T-helper 2 cell treated with Interferon-gamma antibody and Interleukin-4, amounts not matched to agents 5 μg/mL and 100 μg/mL, for 36 hours (primary cell): ENCODE measurements around the gene CSPG5.

ENCODE experiments used
- DNase-seq: peaks from one replicate; pipeline ENCODE4 v3.0.0; 2021; ENCODE audit warnings: low spot score
- H3K27ac Mint-ChIP-seq: one replicate; pipeline ENCODE4 v1.8.0; 2021; ENCODE audit warnings: mild to moderate bottlenecking, mixed read lengths
- H3K27me3 Mint-ChIP-seq: one replicate; pipeline ENCODE4 v1.8.0; 2021; ENCODE audit warnings: low read depth, mixed read lengths
- H3K36me3 Mint-ChIP-seq: one replicate; pipeline ENCODE4 v1.8.0; 2021; ENCODE audit warnings: low read depth, mixed read lengths
- H3K4me1 Mint-ChIP-seq: one replicate; pipeline ENCODE4 v1.8.0; 2021; ENCODE audit warnings: low read depth, mixed read lengths
- H3K4me3 Mint-ChIP-seq: one replicate; pipeline ENCODE4 v1.8.0; 2022; ENCODE audit warnings: mild to moderate bottlenecking, moderate library complexity, mixed read lengths
- H3K9me3 Mint-ChIP-seq: one replicate; pipeline ENCODE4 v1.8.0; 2021; ENCODE audit warnings: mixed read lengths

The CSPG5 gene

DNA sequence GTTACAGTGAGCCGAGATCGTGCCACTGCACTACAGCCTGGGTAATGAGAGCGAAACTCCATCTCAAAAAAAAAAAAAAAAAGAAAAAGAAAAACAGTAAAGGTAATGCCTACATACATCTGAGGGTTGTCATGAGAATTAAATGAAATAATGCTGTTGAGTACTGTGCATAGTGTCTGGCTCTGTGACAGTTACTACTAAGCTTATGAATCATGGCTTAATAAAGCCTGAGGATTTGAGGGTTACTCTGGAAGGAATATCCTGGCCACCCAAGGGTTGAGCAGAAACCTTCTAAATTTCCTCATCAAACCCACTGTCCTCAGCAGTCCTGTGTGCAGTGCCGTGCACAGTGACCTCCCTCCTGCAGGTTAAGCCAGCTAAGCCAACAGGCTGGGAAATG, 38.4 kb downstream of the CSPG5 start:
- Mint-ChIP-seq H3K27ac (no peak overlapping the region), H3K27me3 (no peaks in the 10 kb centered on the region), H3K4me1 (no peaks in the 10 kb centered on the region), H3K36me3 (no peaks in the 10 kb centered on the region), H3K4me3 (no peak overlapping the region), H3K9me3 (no peaks in the 10 kb centered on the region)
- no peak for DNase-seq

DNA sequence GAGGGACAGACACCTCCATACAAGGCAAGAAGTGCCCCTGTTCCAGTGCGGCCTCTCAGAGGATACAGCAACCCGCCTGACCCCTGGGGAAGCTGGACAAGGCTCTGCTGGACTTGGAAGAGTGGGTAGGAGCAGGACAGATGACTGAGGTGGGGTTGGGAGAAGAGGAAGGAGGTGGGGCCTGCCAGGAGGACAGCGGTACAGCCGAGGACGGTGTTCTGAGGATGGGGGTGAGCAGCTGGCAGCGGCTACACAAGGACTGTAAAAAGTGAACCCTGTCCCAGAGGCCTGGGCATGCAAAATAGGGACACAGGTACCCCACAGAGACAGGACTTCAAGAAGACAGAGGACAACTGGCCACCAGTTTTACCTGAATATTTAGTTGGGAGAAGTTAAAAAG, 41.7 kb downstream of the CSPG5 start:
- no peaks in the 10 kb centered on the region for H3K9me3 Mint-ChIP-seq
- no peaks in the 10 kb centered on the region for H3K27me3 Mint-ChIP-seq

DNA sequence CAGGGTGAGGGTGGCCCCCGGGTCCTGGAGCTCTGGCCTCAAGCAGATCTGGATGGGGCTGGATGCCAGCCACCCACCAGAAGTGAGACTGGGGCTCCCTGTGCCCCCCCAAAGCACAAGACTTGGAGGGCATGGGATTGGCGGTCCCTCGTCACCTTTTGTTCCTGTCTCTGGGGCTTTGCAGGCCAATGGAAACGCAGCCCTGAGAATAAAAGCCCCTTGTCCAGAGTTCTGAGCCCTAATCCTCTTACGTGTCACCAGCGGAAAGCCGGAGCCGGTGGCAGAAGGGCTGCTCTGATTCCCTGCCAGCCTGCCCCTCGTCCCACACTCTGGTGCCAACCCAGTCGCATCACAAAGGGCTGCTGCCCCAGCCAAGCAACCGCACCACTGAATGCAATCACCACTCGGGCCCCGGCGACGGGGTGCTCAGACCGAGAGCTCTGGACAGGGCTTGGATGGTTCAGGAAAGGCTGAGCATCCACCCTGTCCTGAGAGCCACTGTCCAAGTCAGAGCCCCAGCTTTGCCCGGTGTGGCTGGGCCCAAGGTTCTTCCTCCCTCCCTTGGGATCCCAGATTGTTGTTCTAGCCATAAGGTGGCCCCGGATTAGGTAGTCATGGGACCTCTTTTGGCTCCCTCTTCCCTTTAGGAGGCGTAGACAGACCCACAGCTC, 42.3 kb downstream of the CSPG5 start:
- no peak overlapping the region for H3K27ac Mint-ChIP-seq
- no peaks in the 10 kb centered on the region for H3K9me3 Mint-ChIP-seq
- no peaks in the 10 kb centered on the region for H3K27me3 Mint-ChIP-seq
- no peak for DNase-seq
- H3K4me1 Mint-ChIP-seq: no peaks in the 10 kb centered on the region
- H3K4me3 Mint-ChIP-seq: no peak overlapping the region
- H3K36me3 Mint-ChIP-seq: no peaks in the 10 kb centered on the region

More for the DNA sequence above, 41.7 kb downstream of the CSPG5 start:
- no peak overlapping the region for H3K27ac Mint-ChIP-seq
- no peaks in the 10 kb centered on the region for H3K36me3 Mint-ChIP-seq
- DNase-seq: no peak
- no peak overlapping the region for H3K4me3 Mint-ChIP-seq
- no peaks in the 10 kb centered on the region for H3K4me1 Mint-ChIP-seq

DNA sequence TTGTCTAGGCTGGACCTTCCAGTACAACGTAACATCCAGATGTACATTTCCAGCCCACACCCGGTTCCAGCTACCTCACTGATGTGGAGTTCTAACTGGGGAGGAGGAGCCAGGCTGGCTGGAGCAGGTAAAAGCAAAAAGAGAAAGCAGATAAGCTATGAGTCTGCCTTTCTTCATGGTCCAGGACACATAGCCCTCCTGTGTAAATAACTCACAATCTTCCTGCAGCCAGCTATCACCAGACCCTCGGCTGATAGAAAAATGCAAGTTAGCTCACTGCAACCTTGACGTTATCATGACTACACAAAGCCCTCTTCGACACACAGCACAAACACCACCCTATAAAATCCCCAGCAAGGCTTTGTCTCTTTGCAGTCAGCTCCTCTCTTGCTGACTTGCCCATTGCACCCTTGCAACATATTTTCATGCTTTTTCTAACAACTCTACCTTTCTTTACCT, 44.6 kb downstream of the CSPG5 start:
- H3K36me3 Mint-ChIP-seq: no peaks in the 10 kb centered on the region
- no peak for DNase-seq
- H3K4me3 Mint-ChIP-seq: no peak overlapping the region
- H3K27me3 Mint-ChIP-seq: no peaks in the 10 kb centered on the region
- no peak overlapping the region for H3K27ac Mint-ChIP-seq
- H3K9me3 Mint-ChIP-seq: no peaks in the 10 kb centered on the region
- no peaks in the 10 kb centered on the region for H3K4me1 Mint-ChIP-seq

DNA sequence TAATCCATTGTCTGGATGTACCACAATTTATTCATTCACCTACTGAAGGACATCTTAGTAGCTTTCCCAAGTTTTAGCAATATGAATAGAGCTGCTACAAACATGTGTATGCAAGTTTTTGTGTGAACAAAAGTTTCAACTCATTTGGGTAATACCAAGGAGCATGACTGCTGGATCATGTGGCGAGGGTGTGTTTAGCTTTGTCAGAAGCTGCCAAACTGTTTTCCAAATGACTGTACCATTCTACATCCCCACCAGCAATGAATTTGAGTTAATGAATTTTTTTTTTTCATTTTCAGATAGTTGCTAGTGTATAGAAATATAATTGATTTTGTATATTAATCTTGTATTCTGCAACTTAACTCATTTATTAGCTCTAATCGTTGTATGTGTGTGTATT, 45.2 kb downstream of the CSPG5 start:
- H3K27me3 Mint-ChIP-seq: no peaks in the 10 kb centered on the region
- H3K27ac Mint-ChIP-seq: no peak overlapping the region
- no peaks in the 10 kb centered on the region for H3K4me1 Mint-ChIP-seq
- DNase-seq: no peak
- no peaks in the 10 kb centered on the region for H3K36me3 Mint-ChIP-seq
- H3K4me3 Mint-ChIP-seq: no peak overlapping the region
- H3K9me3 Mint-ChIP-seq: no peaks in the 10 kb centered on the region

DNA sequence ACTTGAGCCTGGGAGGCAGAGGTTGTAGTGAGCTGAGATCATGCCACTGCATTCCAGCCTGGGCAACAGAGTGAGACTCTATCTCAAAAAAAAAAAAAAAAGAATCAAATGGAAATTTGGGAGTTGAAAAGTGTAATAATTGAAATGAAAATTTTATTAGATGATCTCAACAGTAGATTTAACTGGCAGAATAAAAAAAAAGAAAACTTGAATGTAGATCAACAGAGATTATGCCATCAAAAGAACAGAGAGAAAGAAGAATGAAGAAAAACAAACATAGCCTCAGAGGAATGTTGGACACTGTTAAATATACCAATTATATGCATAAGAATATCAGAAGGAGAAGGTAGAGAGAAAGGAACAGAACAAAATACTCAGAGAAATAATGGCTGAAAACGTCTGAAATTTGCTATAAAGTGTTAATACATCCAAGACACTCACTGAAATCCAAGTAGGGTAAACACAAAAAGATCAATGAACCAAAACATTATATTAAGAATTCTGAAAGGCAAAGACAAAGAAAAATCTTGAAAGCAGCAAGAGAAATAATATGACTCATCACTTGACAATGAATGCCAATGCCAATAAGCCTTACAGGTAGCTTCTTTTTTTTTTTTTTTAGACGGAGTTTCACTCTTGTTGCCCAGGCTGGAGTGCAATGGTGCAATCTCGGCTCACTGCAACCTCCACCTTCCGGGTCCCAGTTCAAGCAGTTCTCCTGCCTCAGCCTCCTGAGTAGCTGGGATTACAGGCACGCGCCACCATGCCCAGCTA, 50.5 kb downstream of the CSPG5 start:
- Mint-ChIP-seq H3K4me1 (no peaks in the 10 kb centered on the region), H3K27me3 (no peaks in the 10 kb centered on the region), H3K27ac (no peak overlapping the region), H3K4me3 (no peak overlapping the region), H3K36me3 (no peaks in the 10 kb centered on the region), H3K9me3 (peaks cover 4% of the 10 kb centered on the region)
- no peak for DNase-seq

DNA sequence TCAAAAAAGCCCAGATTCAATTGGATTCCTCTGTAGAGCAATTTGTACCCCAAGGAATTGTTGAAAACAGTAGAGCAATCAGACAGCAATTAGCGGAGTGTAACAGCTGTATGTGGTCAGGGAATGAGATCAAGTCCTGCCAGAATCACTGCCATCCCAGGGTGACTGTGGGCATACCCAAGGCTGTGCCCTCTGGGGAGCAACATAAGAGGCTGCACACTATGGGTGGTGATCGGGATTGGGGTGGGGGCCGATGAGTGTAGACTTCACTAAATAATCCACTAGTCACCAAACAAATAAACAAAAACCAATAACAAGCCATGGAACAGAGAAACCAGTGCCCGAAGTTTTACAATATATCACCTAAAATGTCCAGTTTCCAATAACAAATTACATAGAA, 53.0 kb downstream of the CSPG5 start:
- Mint-ChIP-seq H3K4me1 (peaks cover 6% of the 10 kb centered on the region), H3K27me3 (peaks cover 2% of the 10 kb centered on the region), H3K36me3 (no peaks in the 10 kb centered on the region), H3K9me3 (peaks cover 4% of the 10 kb centered on the region), H3K27ac (no peak overlapping the region), H3K4me3 (no peak overlapping the region)
- no peak for DNase-seq

DNA sequence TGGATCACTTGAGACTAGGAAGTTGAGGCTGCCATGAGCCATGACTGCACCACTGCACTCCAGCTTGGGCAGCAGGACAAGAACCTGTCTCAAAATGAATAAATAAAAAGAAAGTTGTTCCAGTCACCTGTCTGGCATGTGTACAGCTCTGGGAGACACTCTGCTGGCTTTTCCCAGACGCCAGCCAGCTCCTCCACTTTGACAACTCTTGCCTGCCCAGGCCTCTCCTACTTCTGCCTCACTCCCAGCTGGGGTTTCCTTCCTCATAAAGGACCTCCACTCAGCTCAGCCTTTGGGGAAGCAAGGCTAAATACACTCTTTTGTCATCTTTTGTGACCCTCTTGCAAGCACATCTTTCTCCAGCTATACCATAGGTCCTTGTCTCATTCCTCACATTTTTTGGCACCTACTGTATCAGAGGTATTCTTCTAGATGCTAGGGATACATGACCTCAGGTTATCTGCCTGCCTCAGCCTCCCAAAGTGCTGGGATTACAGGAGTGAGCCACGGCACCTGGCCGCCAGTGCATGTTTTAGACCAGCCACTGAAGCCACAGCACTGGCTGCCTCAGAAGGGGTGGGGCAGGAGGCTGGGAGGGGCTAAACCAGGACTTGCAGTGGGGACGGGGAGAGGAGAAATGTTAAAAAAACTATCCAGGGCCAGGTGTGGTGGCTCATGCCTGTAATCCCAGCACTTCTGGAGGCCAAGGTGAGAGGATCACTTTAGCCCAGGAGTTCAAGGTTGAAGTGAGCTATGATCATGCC, 55.2 kb downstream of the CSPG5 start:
- no peak overlapping the region for H3K4me3 Mint-ChIP-seq
- H3K27ac Mint-ChIP-seq: no peak overlapping the region
- peaks cover 4% of the 10 kb centered on the region for H3K9me3 Mint-ChIP-seq
- H3K4me1 Mint-ChIP-seq: peaks cover 6% of the 10 kb centered on the region
- no peaks in the 10 kb centered on the region for H3K36me3 Mint-ChIP-seq
- no peak for DNase-seq
- peaks cover 2% of the 10 kb centered on the region for H3K27me3 Mint-ChIP-seq

DNA sequence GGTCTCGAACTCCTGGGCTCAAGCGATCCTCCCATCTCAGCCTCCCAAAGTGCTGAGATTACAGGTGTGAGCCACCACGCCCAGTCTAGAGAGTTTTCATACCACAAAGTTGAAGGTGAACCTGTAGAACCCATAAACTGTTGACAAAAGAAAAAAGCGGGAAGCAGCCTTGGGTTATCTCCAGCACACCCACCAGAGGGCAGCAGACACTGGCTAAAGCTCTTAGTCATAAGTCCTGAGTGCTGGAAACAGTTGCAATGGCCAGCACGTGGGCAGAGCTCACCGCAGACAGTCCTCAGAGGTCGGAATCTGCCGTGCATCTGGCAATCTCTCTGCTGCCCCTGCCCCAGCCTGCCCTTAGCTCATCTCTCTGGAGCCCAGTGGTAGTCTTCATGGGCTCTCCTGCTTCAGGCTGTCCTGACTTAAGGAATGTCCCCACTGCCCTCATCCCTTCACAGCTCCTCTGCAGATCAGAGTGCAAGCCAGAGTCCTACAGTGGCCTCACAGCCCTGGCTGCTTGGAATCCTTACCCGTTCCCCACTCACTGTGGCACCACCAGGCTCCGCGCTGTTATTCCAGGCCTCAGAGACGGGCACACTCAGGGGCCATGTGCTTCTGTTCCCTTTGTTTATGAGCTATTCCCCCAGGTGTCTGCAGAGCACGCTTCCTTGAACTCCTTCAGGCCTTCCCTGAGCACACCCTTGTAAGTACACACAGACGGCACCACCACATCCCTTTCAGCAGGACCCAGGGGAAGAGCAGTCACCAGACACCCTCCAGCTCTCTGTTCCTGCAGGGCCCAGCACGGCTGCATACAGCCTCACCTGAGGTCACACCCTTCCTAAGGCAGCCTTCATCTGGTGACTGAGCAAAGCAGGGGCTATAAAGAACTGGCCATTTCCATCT, 56.3 kb downstream of the CSPG5 start:
- Mint-ChIP-seq H3K4me3 (no peak overlapping the region), H3K36me3 (no peaks in the 10 kb centered on the region), H3K9me3 (no peaks in the 10 kb centered on the region), H3K27me3 (peaks cover 4% of the 10 kb centered on the region), H3K27ac (no peak overlapping the region), H3K4me1 (peaks cover 6% of the 10 kb centered on the region)
- peak; percentile 80 for DNase-seq

DNA sequence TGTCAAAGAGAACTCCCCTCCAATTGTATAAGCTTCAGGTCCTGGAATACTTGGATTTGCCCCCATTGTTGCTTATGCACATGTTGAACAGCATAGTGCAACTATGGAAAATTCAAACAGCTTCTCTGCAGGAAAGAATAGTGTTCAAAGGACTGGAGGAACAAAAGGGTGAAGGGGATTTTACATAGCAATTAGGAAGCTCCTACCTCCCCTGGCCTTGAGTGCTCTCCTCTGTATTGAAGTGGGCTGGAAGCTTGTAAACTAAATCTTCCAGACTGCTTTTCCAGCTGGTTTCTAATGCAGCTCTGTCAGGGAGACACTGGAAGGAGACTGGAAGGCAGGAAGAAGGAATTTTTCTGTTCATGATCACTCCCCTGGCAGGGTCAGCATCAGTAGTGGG, 57.9 kb downstream of the CSPG5 start:
- peaks cover 8% of the 10 kb centered on the region for H3K27me3 Mint-ChIP-seq
- DNase-seq: no peak
- no peaks in the 10 kb centered on the region for H3K9me3 Mint-ChIP-seq
- no peak overlapping the region for H3K27ac Mint-ChIP-seq
- peaks cover 6% of the 10 kb centered on the region for H3K4me1 Mint-ChIP-seq
- no peak overlapping the region for H3K4me3 Mint-ChIP-seq
- H3K36me3 Mint-ChIP-seq: no peaks in the 10 kb centered on the region

DNA sequence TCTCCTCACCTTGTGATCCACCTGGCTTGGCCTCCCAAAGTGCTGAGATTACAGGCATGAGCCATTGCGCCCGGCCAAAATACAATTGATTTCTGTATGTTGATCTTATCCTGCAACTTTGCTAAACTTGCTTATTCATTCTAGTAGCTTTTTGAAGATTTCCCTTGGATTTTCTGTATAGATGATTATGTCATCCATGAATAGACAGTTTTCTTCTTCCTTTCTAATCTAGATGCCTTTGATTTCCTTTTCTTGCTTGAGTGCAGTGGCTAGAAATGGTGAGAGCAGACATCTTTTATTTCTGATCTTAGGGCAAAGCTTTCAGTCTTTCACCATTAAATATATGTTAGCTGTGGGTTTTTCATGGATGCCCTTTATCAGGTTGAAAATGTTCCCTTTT, 60.7 kb downstream of the CSPG5 start:
- Mint-ChIP-seq H3K36me3 (no peaks in the 10 kb centered on the region), H3K4me3 (no peak overlapping the region), H3K27ac (no peak overlapping the region), H3K9me3 (no peaks in the 10 kb centered on the region), H3K27me3 (peaks cover 9% of the 10 kb centered on the region), H3K4me1 (peaks cover 10% of the 10 kb centered on the region)
- DNase-seq: no peak

DNA sequence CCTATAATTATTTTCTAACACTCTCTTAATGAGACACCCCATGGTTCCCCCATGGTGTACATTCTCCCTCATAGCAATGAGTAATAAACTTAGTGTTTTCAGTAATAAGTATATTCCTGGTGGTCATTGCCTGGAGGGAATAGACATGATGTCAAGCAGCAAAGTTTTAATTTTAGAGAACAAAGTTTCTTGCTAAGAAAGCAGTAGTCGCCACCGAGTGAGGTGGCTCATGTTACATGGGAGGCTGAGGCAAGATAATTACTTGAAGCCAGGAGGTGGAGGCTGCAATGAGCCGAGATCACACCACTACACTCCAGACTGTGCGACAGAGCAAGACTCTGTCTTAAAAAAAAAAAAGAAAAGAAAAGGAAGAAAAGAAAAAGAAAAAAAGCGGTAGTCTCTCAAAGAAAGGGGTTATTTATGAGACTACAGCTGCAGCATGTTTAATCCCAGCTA, 62.8 kb downstream of the CSPG5 start:
- H3K27ac Mint-ChIP-seq: no peak overlapping the region
- no peak for DNase-seq
- H3K9me3 Mint-ChIP-seq: no peaks in the 10 kb centered on the region
- peaks cover 7% of the 10 kb centered on the region for H3K27me3 Mint-ChIP-seq
- H3K4me1 Mint-ChIP-seq: peaks cover 16% of the 10 kb centered on the region
- H3K4me3 Mint-ChIP-seq: no peak overlapping the region
- peaks cover 8% of the 10 kb centered on the region for H3K36me3 Mint-ChIP-seq

DNA sequence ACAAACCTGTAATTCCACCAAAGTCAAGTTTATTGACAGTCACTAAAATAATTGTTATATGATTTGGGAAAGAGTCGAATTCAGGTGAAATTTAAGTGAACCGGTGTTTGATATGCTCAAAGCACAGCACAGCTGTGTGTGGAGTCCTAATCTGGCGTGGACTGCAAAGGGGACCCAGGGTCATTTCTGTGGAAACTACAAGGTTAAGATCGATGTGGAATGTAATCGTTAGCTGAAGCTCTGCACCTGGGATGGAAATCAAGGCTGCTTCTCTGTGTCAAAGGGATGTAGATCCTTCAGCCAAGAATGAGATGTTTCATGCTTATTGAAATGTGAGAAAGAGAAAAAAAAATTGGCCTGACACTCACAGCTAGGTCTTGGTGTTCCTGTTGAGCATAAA, 63.6 kb downstream of the CSPG5 start:
- H3K27me3 Mint-ChIP-seq: peaks cover 7% of the 10 kb centered on the region
- H3K27ac Mint-ChIP-seq: peak overlapping the region; percentile 80
- peaks cover 12% of the 10 kb centered on the region for H3K36me3 Mint-ChIP-seq
- peak overlapping the region; percentile 74 for H3K4me3 Mint-ChIP-seq
- no peaks in the 10 kb centered on the region for H3K9me3 Mint-ChIP-seq
- H3K4me1 Mint-ChIP-seq: peaks cover 20% of the 10 kb centered on the region
- DNase-seq: no peak
